Activated CD4-positive, alpha-beta memory T cell treated with anti-CD3 and anti-CD28 coated beads, Interleukin-2, amount 10 ng/mL, durations not matched to agents 7 days and 5 days (primary cell): ENCODE measurements around the gene LGALS3. TPM values are rescaled to one million over a fixed set of nuclear protein-coding genes. Genes with fewer than 3 reads are reported as not detected.
A peak's percentile ranks its signal among the peaks of the same experiment; 100 is the strongest.

Experiments
- CTCF ChIA-PET: fragments of 350-600 bp; sonication (Branson Sonifier 250); formaldehyde crosslinking; loops from one replicate; lab custom pipeline; 2021; ENCODE audit warnings: antibody characterized with exemption, inconsistent platforms; lab: Charles Lee
- POLR2A ChIA-PET: fragments of 350-600 bp; sonication (Branson Sonifier 250); formaldehyde crosslinking; loops from one replicate; lab custom pipeline; 2021; ENCODE audit warnings: antibody characterized with exemption; lab: Charles Lee
- DNase-seq: peaks from one replicate; pipeline ENCODE4 v3.0.0-alpha.2; 2020
- H3K27ac Mint-ChIP-seq: one replicate; pipeline ENCODE4 v1.8.0; 2021; ENCODE audit warnings: mild to moderate bottlenecking, mixed read lengths
- H3K27me3 Mint-ChIP-seq: one replicate; pipeline ENCODE4 v1.8.0; 2021; ENCODE audit warnings: mixed read lengths
- H3K36me3 Mint-ChIP-seq: one replicate; pipeline ENCODE4 v1.8.0; 2021; ENCODE audit warnings: low read depth, mixed read lengths
- H3K4me1 Mint-ChIP-seq: one replicate; pipeline ENCODE4 v1.8.0; 2021; ENCODE audit warnings: mixed read lengths
- H3K4me3 Mint-ChIP-seq: one replicate; pipeline ENCODE4 v1.8.0; 2021; ENCODE audit warnings: mild to moderate bottlenecking, mixed read lengths
- H3K9me3 Mint-ChIP-seq: one replicate; pipeline ENCODE4 v1.8.0; 2021; ENCODE audit warnings: mixed read lengths
- total RNA-seq, 2 experiments: library from RNA; stranded (reverse); gene quantifications; one replicate each; pipeline ENCODE4 v1.2.3, GENCODE V29; 2021

Gene LGALS3
- total RNA-seq, 2 experiments from 2014 or later = 70.5 to 71.3 TPM

- H3K4me3 Mint-ChIP-seq = no peak overlapping the region
- CTCF ChIA-PET = interaction anchor here (0.9 to 2.4 kb wide), 5 partner anchors 10 to 90 kb away, joined by 3 to 12 read pairs (median 5); partner anchors contain the start of genes DLGAP5 and MAPK1IP1L
Measured at GRCh38 chr14:55101698-55102097, 27.4 kb upstream of the LGALS3 start.

GRCh38 chr14:55102141-55102621 lies 26.9 kb upstream of the LGALS3 start:
- peaks cover 13% of the 10 kb centered on the region for H3K9me3 Mint-ChIP-seq
- H3K36me3 Mint-ChIP-seq = peaks cover 15% of the 10 kb centered on the region
- CTCF ChIA-PET = interaction anchor here (0.9 to 2.4 kb wide), 14 partner anchors 9 to 89 kb away, joined by 3 to 17 read pairs (median 4); partner anchors contain the start of genes DLGAP5 and MAPK1IP1L
- H3K27me3 Mint-ChIP-seq = no peaks in the 10 kb centered on the region
- H3K4me3 Mint-ChIP-seq = peak overlapping the region; percentile 61
- DNase-seq = peak; percentile 72
- peak overlapping the region; percentile 99 for H3K27ac Mint-ChIP-seq
- POLR2A ChIA-PET = interaction anchor here (1.1 to 9.5 kb wide), 19 partner anchors 8 to 89 kb away, joined by 3 to 177 read pairs (median 7); partner anchors contain the start of genes DLGAP5, LGALS3, MAPK1IP1L and SOCS4
- H3K4me1 Mint-ChIP-seq = peaks cover 71% of the 10 kb centered on the region

More at GRCh38 chr14:55101698-55102097, 27.4 kb upstream of the LGALS3 start:
- Mint-ChIP-seq H3K9me3 (peaks cover 13% of the 10 kb centered on the region), H3K4me1 (peaks cover 76% of the 10 kb centered on the region), H3K27ac (peak overlapping the region; percentile 99), H3K36me3 (peaks cover 15% of the 10 kb centered on the region), H3K27me3 (no peaks in the 10 kb centered on the region)
- POLR2A ChIA-PET = interaction anchor here (2.1 to 9.5 kb wide), 6 partner anchors 9 to 90 kb away, joined by 8 to 177 read pairs (median 20); partner anchors contain the start of genes DLGAP5, LGALS3, MAPK1IP1L and SOCS4
- DNase-seq = no peak

GRCh38 chr14:55103005-55103640 lies 25.9 kb upstream of the LGALS3 start:
- CTCF ChIA-PET = interaction anchor here (0.9 to 2.4 kb wide), 15 partner anchors 10 to 54 kb away, joined by 3 to 17 read pairs (median 5); partner anchors contain the start of gene MAPK1IP1L
- peak; percentile 79 for DNase-seq
- peak overlapping the region; percentile 61 for H3K4me3 Mint-ChIP-seq
- peaks cover 13% of the 10 kb centered on the region for H3K9me3 Mint-ChIP-seq
- H3K36me3 Mint-ChIP-seq = peaks cover 22% of the 10 kb centered on the region
- H3K27ac Mint-ChIP-seq = peak overlapping the region; percentile 99
- H3K4me1 Mint-ChIP-seq = peaks cover 70% of the 10 kb centered on the region
- no peaks in the 10 kb centered on the region for H3K27me3 Mint-ChIP-seq
- POLR2A ChIA-PET = interaction anchor here (0.7 to 9.5 kb wide), 23 partner anchors 9 to 231 kb away, joined by 3 to 177 read pairs (median 6); partner anchors contain the start of genes DLGAP5, LGALS3, MAPK1IP1L and SOCS4

- CTCF ChIA-PET = interaction anchor here (1.1 to 2.4 kb wide), 9 partner anchors 11 to 53 kb away, joined by 3 to 17 read pairs (median 9); partner anchors contain the start of gene MAPK1IP1L
- Mint-ChIP-seq H3K27ac (peak overlapping the region; percentile 99), H3K27me3 (no peaks in the 10 kb centered on the region), H3K9me3 (peaks cover 13% of the 10 kb centered on the region), H3K36me3 (peaks cover 23% of the 10 kb centered on the region), H3K4me1 (peaks cover 69% of the 10 kb centered on the region), H3K4me3 (peak overlapping the region; percentile 3)
- POLR2A ChIA-PET = interaction anchor here (0.7 to 9.5 kb wide), 17 partner anchors 10 to 230 kb away, joined by 3 to 177 read pairs (median 7); partner anchors contain the start of genes DLGAP5, LGALS3, MAPK1IP1L and SOCS4
- DNase-seq = no peak
Measured at GRCh38 chr14:55103971-55104954, 24.8 kb upstream of the LGALS3 start.

GRCh38 chr14:55105991-55106390 lies 23.1 kb upstream of the LGALS3 start:
- H3K27me3 Mint-ChIP-seq = no peaks in the 10 kb centered on the region
- peaks cover 23% of the 10 kb centered on the region for H3K36me3 Mint-ChIP-seq
- POLR2A ChIA-PET = interaction anchor here (1.9 to 9.5 kb wide), 3 partner anchors 8 to 85 kb away, joined by 5 to 177 read pairs (median 20); partner anchors contain the start of genes DLGAP5 and LGALS3
- peaks cover 55% of the 10 kb centered on the region for H3K4me1 Mint-ChIP-seq
- CTCF ChIA-PET = no interaction called here
- no peak overlapping the region for H3K4me3 Mint-ChIP-seq
- H3K9me3 Mint-ChIP-seq = peaks cover 13% of the 10 kb centered on the region
- no peak overlapping the region for H3K27ac Mint-ChIP-seq
- no peak for DNase-seq

GRCh38 chr14:55107766-55108554 lies 21.1 kb upstream of the LGALS3 start:
- peak overlapping the region; percentile 86 for H3K27ac Mint-ChIP-seq
- H3K27me3 Mint-ChIP-seq = no peaks in the 10 kb centered on the region
- POLR2A ChIA-PET = interaction anchor here (0.8 to 9.5 kb wide), 10 partner anchors 8 to 225 kb away, joined by 3 to 177 read pairs (median 4); partner anchors contain the start of genes DLGAP5, LGALS3 and MAPK1IP1L
- peaks cover 13% of the 10 kb centered on the region for H3K9me3 Mint-ChIP-seq
- DNase-seq = peak; percentile 59
- CTCF ChIA-PET = interaction anchor here (0.7 to 1.0 kb wide), 4 partner anchors 8 to 57 kb away, joined by 3 to 8 read pairs (median 3); partner anchors contain the start of gene MAPK1IP1L
- no peak overlapping the region for H3K4me3 Mint-ChIP-seq
- peaks cover 23% of the 10 kb centered on the region for H3K36me3 Mint-ChIP-seq
- peaks cover 41% of the 10 kb centered on the region for H3K4me1 Mint-ChIP-seq

GRCh38 chr14:55109836-55110235 lies 19.2 kb upstream of the LGALS3 start:
- no peak overlapping the region for H3K4me3 Mint-ChIP-seq
- POLR2A ChIA-PET = interaction anchor here (1.0 to 9.5 kb wide), 4 partner anchors 9 to 58 kb away, joined by 3 to 177 read pairs (median 14); partner anchors contain the start of genes LGALS3 and MAPK1IP1L
- H3K36me3 Mint-ChIP-seq = peaks cover 12% of the 10 kb centered on the region

GRCh38 chr14:55111122-55111708 lies 17.8 kb upstream of the LGALS3 start:
- CTCF ChIA-PET = interaction anchor here (0.5 kb wide), 1 partner anchor 24 kb away, joined by 3 read pairs; no protein-coding TSS in a partner anchor
- peaks cover 18% of the 10 kb centered on the region for H3K4me1 Mint-ChIP-seq

More at GRCh38 chr14:55109836-55110235, 19.2 kb upstream of the LGALS3 start:
- CTCF ChIA-PET = no interaction called here
- no peak for DNase-seq
- Mint-ChIP-seq H3K27ac (no peak overlapping the region), H3K4me1 (peaks cover 23% of the 10 kb centered on the region), H3K27me3 (peaks cover 3% of the 10 kb centered on the region), H3K9me3 (peaks cover 4% of the 10 kb centered on the region)

GRCh38 chr14:55114720-55115119 lies 14.3 kb upstream of the LGALS3 start:
- POLR2A ChIA-PET = interaction anchor here (1.1 to 1.4 kb wide), 3 partner anchors 12 to 76 kb away, joined by 3 to 4 read pairs (median 4); partner anchors contain the start of gene LGALS3
- CTCF ChIA-PET = no interaction called here
- DNase-seq = no peak
- no peaks in the 10 kb centered on the region for H3K4me1 Mint-ChIP-seq
- no peak overlapping the region for H3K27ac Mint-ChIP-seq
- no peaks in the 10 kb centered on the region for H3K36me3 Mint-ChIP-seq
- no peaks in the 10 kb centered on the region for H3K9me3 Mint-ChIP-seq
- peaks cover 4% of the 10 kb centered on the region for H3K27me3 Mint-ChIP-seq
- H3K4me3 Mint-ChIP-seq = no peak overlapping the region

More at GRCh38 chr14:55111122-55111708, 17.8 kb upstream of the LGALS3 start:
- Mint-ChIP-seq H3K27me3 (peaks cover 3% of the 10 kb centered on the region), H3K4me3 (no peak overlapping the region), H3K9me3 (no peaks in the 10 kb centered on the region), H3K36me3 (peaks cover 8% of the 10 kb centered on the region), H3K27ac (no peak overlapping the region)
- no peak for DNase-seq
- POLR2A ChIA-PET = no interaction called here

- ChIA-PET CTCF (no interaction called here), POLR2A (interaction anchor here (1.4 kb wide), 1 partner anchor 14 kb away, joined by 4 read pairs; the partner anchor contains the start of gene LGALS3)
- Mint-ChIP-seq H3K9me3 (no peaks in the 10 kb centered on the region), H3K4me3 (no peak overlapping the region), H3K36me3 (no peaks in the 10 kb centered on the region), H3K27me3 (peaks cover 6% of the 10 kb centered on the region), H3K4me1 (no peaks in the 10 kb centered on the region), H3K27ac (no peak overlapping the region)
- DNase-seq = no peak
Measured at GRCh38 chr14:55115460-55115859, 13.6 kb upstream of the LGALS3 start.

GRCh38 chr14:55115861-55116245 lies 13.2 kb upstream of the LGALS3 start:
- Mint-ChIP-seq H3K27ac (no peak overlapping the region), H3K9me3 (no peaks in the 10 kb centered on the region), H3K4me3 (no peak overlapping the region), H3K27me3 (peaks cover 6% of the 10 kb centered on the region), H3K36me3 (no peaks in the 10 kb centered on the region), H3K4me1 (no peaks in the 10 kb centered on the region)
- ChIA-PET POLR2A (interaction anchor here (1.4 to 1.9 kb wide), 2 partner anchors 13 to 65 kb away, joined by 4 to 5 read pairs; partner anchors contain the start of genes LGALS3 and MAPK1IP1L), CTCF (no interaction called here)
- DNase-seq = no peak
